MM.1S (cell line): ENCODE data around the gene NUTM1.

Source experiments
- DNase-seq: peaks from one replicate; pipeline ENCODE4 v3.0.0-alpha.2; 2015
- H2AFZ ChIP-seq: fragments of 300-600 bp; sonication (generic); 2 replicates; pipeline ENCODE4 v1.6.0; 2016; ENCODE audit warnings: antibody characterized with exemption, low read length
- H3F3A ChIP-seq: fragments of 300-600 bp; sonication (generic); 2 replicates; pipeline ENCODE4 v1.6.1; 2016; ENCODE audit warnings: mild to moderate bottlenecking, antibody characterized with exemption, low read length, moderate library complexity, mixed read lengths; ENCODE audit not compliant: insufficient read depth
- H3K27ac ChIP-seq: fragments of 300-600 bp; sonication (generic); 2 replicates; pipeline ENCODE4 v1.5.1; 2016; ENCODE audit warnings: mild to moderate bottlenecking, low read length
- H3K27me3 ChIP-seq: fragments of 300-600 bp; sonication (generic); replicated peaks from 2 replicates; pipeline ENCODE4 v1.6.0; 2016; ENCODE audit warnings: low read length; ENCODE audit not compliant: insufficient read depth
- H3K36me3 ChIP-seq: fragments of 300-600 bp; sonication (generic); replicated peaks from 2 replicates; pipeline ENCODE4 v1.6.1; 2016; ENCODE audit warnings: mild to moderate bottlenecking, low read length, mixed read lengths; ENCODE audit not compliant: insufficient read depth
- H3K4me1 ChIP-seq: fragments of 300-600 bp; sonication (generic); 2 replicates; pipeline ENCODE4 v1.6.1; 2016; ENCODE audit warnings: low read length, mixed read lengths
- H3K4me2 ChIP-seq: fragments of 300-600 bp; sonication (generic); 2 replicates; pipeline ENCODE4 v1.6.0; 2016; ENCODE audit warnings: low read depth, low read length
- H3K4me3 ChIP-seq: fragments of 300-600 bp; sonication (generic); 2 replicates; pipeline ENCODE4 v1.5.1; 2016; ENCODE audit warnings: low read length, mixed read lengths
- H3K79me2 ChIP-seq: fragments of 300-600 bp; sonication (generic); 2 replicates; pipeline ENCODE4 v1.6.1; 2016; ENCODE audit warnings: mixed run types, low read length, mixed read lengths
- H3K9ac ChIP-seq: fragments of 300-600 bp; sonication (generic); 2 replicates; pipeline ENCODE4 v1.6.1; 2016; ENCODE audit warnings: low read length, mixed read lengths
- H3K9me2 ChIP-seq: fragments of 300-600 bp; sonication (generic); replicated peaks from 2 replicates; pipeline ENCODE4 v1.6.1; 2016; ENCODE audit warnings: mild to moderate bottlenecking, low read length, mixed read lengths; ENCODE audit not compliant: insufficient read depth
- H3K9me3 ChIP-seq: fragments of 300-600 bp; sonication (generic); replicated peaks from 2 replicates; pipeline ENCODE4 v1.6.1; 2016; ENCODE audit warnings: mild to moderate bottlenecking, low read length, mixed read lengths; ENCODE audit not compliant: insufficient read depth
- H4K20me1 ChIP-seq: fragments of 300-600 bp; sonication (generic); 2 replicates; pipeline ENCODE4 v1.6.1; 2016; ENCODE audit warnings: mild to moderate bottlenecking, low read length, moderate library complexity, mixed read lengths; ENCODE audit not compliant: insufficient read depth
- EZH2 ChIP-seq: fragments of 300-600 bp; sonication (generic); optimal IDR thresholded peaks from 2 replicates; pipeline ENCODE3; 2017; ENCODE audit warnings: low read depth, mild to moderate bottlenecking, antibody characterized with exemption, low read length, mixed read lengths
- EZH2phosphoT487 ChIP-seq: fragments of 300-600 bp; sonication (generic); IDR thresholded peaks from 2 replicates; pipeline ENCODE4 v1.6.1; 2018; ENCODE audit warnings: antibody characterized with exemption, low read length
- TF ChIP-seq, protein P1 (sequence below): fragments of 300-600 bp; sonication (generic); IDR thresholded peaks from 2 replicates; pipeline ENCODE4 v1.5.1; 2016; ENCODE audit warnings: antibody characterized with exemption, low read length, mixed read lengths

The NUTM1 gene

DNA sequence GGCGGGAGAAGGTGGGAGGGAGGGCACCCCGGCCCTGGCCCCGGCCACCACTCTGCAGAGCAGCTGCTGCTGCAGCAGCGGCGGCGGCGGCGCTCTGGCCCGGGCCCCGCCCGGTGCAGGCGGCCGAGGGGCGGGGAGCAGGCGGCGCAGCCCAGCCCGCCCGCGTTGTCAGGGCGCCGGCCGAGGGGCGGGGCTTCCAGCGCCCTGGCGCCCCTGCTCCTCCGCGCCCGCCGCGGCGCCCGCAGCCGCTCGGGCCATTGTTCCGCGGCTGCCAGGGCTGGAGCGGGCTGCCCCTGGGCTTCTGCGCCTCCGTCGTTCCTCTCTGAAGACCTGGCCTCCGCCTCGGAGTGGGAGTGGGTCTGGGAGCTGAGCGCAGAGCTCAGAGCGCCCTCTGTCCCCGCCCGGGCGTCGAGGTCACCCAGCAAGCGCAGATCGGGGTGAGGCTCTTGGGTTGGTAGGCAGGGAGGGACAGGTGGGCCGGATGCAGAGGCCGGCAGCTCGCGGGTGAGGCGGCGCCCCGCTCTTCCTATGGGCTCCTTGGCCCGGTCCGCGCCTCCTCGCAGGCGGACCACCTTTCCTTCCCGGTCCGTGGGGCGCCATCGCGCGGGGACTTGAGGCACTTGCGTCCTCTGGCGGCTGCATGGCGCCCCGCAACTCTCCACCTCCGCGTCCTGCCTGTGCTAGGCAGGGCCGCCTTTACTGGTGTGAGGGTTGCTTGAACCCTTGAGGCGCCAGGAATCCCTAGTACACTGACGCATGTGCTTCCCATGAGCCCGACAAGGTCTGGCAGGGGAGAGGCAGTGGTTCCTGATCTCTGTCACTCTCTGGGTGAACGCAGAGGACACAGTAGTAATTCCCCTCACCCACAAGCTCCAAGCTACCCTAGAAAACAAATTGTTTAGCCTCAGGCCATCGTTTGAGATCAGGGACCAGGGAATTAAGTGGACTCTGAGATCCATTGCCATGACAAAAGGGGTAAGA is 24.3 kb downstream of the NUTM1 start, which contains the start of gene LPCAT4:
Gene LPCAT4, minus strand, starts transcription at position 96 of the 981 bp plus-strand sequence. CDS start 96 bp downstream, outside the sequence.
- Histone ChIP-seq H3K4me2 (peak within 1 kb of the TSS; percentile 95), H3K36me3 (no peaks in the 10 kb centered on the region), H3K9me3 (no peaks in the 10 kb centered on the region), H4K20me1 (no peaks in the 10 kb centered on the region), H3K27me3 (no peaks in the 10 kb centered on the region), H3K4me3 (peak within 1 kb of the TSS; percentile 94), H3K79me2 (peaks cover 43% of the 10 kb centered on the region), H3K27ac (peak within 1 kb of the TSS; percentile 97), H2AFZ (peak within 1 kb of the TSS; percentile 87), H3K9ac (peak within 1 kb of the TSS; percentile 84), H3K9me2 (no peaks in the 10 kb centered on the region), H3F3A (peaks cover 36% of the 10 kb centered on the region), H3K4me1 (peaks cover 13% of the 10 kb centered on the region)
- peak; percentile 94 for DNase-seq
- TF ChIP-seq EZH2 = no peak
- TF ChIP-seq, protein P1, sequence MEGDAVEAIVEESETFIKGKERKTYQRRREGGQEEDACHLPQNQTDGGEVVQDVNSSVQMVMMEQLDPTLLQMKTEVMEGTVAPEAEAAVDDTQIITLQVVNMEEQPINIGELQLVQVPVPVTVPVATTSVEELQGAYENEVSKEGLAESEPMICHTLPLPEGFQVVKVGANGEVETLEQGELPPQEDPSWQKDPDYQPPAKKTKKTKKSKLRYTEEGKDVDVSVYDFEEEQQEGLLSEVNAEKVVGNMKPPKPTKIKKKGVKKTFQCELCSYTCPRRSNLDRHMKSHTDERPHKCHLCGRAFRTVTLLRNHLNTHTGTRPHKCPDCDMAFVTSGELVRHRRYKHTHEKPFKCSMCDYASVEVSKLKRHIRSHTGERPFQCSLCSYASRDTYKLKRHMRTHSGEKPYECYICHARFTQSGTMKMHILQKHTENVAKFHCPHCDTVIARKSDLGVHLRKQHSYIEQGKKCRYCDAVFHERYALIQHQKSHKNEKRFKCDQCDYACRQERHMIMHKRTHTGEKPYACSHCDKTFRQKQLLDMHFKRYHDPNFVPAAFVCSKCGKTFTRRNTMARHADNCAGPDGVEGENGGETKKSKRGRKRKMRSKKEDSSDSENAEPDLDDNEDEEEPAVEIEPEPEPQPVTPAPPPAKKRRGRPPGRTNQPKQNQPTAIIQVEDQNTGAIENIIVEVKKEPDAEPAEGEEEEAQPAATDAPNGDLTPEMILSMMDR = peak; percentile 91

- TF ChIP-seq EZH2 (no peak), EZH2phosphoT487 (no peak)
- TF ChIP-seq, protein P1 = no peak
- Histone ChIP-seq H3K79me2 (peaks cover 18% of the 10 kb centered on the region), H3K4me2 (no peak overlapping the region), H3K9me2 (no peaks in the 10 kb centered on the region), H3K4me1 (peaks cover 7% of the 10 kb centered on the region), H3K4me3 (no peak overlapping the region), H3K9me3 (no peaks in the 10 kb centered on the region), H3K27me3 (no peaks in the 10 kb centered on the region), H3K9ac (no peak overlapping the region), H2AFZ (no peak overlapping the region), H4K20me1 (no peaks in the 10 kb centered on the region), H3K36me3 (no peaks in the 10 kb centered on the region), H3F3A (peaks cover 36% of the 10 kb centered on the region), H3K27ac (no peak overlapping the region)
- DNase-seq = no peak
Measured at GRCh38 chr15:34370129-34370528, 27.0 kb downstream of the NUTM1 start.

- Histone ChIP-seq H3K9ac (no peak overlapping the region), H3K4me1 (0 out of 2 replicates have a peak, but pooled peaks cover 2% of the 10 kb centered on the region), H3K27ac (no peak overlapping the region), H3F3A (peaks cover 34% of the 10 kb centered on the region), H3K27me3 (no peaks in the 10 kb centered on the region), H2AFZ (no peak overlapping the region), H3K4me2 (no peak overlapping the region), H4K20me1 (no peaks in the 10 kb centered on the region), H3K9me2 (no peaks in the 10 kb centered on the region), H3K4me3 (no peak overlapping the region), H3K36me3 (no peaks in the 10 kb centered on the region), H3K79me2 (peaks cover 13% of the 10 kb centered on the region), H3K9me3 (no peaks in the 10 kb centered on the region)
- DNase-seq = no peak
- TF ChIP-seq EZH2 (no peak), EZH2phosphoT487 (no peak)
- TF ChIP-seq, protein P1 = no peak
Measured at GRCh38 chr15:34370643-34371042, 27.5 kb downstream of the NUTM1 start.
